ENCODE measurements around the gene TBC1D22A.

DNA sequence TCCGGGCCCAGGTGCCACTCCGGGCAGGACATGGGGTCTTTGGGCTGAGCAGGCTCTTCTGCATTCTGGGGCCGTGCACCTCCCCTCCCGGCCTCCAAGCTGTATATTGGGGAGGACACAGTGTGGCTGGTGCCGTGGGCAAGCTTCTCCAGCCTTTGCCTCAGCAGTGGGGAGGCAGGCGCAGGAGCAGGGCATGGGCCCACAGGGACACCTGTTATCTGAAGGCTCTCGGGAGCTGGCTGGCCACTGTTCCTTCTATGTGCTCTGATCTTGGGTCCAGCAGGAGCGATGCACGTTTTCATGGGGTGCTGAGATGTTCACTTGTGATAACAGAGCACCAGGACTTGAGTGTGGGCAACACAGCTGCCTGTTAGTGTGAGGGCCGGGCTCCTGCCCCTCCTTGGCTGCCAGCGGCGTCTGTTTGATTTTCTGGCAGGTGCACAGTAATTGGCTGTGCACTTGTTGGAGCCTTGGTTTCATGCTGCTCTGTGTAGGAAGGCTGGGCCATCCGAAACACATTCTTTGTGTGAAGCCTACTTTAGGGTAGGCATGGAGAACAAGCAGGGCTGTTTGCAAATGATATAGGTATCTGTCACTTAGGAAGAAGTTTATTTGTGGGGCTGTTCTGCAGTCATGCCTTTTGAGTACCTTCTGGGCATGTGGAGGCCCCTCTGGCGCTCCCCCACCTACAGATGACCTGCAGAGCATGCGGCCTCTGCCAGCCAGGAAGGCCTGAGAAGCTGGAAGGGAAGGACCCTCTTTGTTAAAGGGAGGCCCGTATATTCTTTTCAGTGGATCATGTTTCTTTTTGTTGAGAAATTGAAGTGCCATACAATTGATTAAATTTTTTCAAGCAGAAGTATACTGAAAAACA, 201.5 kb downstream of the TBC1D22A start:
- TF ChIP-seq POLR2AphosphoS5 (IDR thresholded peaks at IDR 0.05; ENCODE audit: low read depth) (no peak), EZH2 (IDR thresholded peaks at IDR 0.05; ENCODE audit: low read depth, unreplicated experiment) (no peak), EZH2phosphoT487 (IDR thresholded peaks at IDR 0.05; ENCODE audit: unreplicated experiment) (no peak), JUNB (IDR thresholded peaks at IDR 0.05; ENCODE audit: unreplicated experiment) (no peak), STAT1 (IDR thresholded peaks at IDR 0.05; ENCODE audit: unreplicated experiment) (no peak), CREB1 (CRISPR knock-in tag; IDR thresholded peaks at IDR 0.05; ENCODE audit: low read depth) (no peak), NANOG (IDR thresholded peaks at IDR 0.05; ENCODE audit: borderline replicate concordance) (no peak), ZNF114 (CRISPR knock-in tag; IDR thresholded peaks at IDR 0.05) (no peak), ZNF331 (CRISPR knock-in tag; IDR thresholded peaks at IDR 0.05; ENCODE audit: low read depth) (no peak)
- TF ChIP-seq, protein P1, sequence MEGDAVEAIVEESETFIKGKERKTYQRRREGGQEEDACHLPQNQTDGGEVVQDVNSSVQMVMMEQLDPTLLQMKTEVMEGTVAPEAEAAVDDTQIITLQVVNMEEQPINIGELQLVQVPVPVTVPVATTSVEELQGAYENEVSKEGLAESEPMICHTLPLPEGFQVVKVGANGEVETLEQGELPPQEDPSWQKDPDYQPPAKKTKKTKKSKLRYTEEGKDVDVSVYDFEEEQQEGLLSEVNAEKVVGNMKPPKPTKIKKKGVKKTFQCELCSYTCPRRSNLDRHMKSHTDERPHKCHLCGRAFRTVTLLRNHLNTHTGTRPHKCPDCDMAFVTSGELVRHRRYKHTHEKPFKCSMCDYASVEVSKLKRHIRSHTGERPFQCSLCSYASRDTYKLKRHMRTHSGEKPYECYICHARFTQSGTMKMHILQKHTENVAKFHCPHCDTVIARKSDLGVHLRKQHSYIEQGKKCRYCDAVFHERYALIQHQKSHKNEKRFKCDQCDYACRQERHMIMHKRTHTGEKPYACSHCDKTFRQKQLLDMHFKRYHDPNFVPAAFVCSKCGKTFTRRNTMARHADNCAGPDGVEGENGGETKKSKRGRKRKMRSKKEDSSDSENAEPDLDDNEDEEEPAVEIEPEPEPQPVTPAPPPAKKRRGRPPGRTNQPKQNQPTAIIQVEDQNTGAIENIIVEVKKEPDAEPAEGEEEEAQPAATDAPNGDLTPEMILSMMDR (conservative IDR thresholded peaks at IDR 0.05; ENCODE audit: low read depth in 2 of 2) = no peak
- TF ChIP-seq, protein P2, sequence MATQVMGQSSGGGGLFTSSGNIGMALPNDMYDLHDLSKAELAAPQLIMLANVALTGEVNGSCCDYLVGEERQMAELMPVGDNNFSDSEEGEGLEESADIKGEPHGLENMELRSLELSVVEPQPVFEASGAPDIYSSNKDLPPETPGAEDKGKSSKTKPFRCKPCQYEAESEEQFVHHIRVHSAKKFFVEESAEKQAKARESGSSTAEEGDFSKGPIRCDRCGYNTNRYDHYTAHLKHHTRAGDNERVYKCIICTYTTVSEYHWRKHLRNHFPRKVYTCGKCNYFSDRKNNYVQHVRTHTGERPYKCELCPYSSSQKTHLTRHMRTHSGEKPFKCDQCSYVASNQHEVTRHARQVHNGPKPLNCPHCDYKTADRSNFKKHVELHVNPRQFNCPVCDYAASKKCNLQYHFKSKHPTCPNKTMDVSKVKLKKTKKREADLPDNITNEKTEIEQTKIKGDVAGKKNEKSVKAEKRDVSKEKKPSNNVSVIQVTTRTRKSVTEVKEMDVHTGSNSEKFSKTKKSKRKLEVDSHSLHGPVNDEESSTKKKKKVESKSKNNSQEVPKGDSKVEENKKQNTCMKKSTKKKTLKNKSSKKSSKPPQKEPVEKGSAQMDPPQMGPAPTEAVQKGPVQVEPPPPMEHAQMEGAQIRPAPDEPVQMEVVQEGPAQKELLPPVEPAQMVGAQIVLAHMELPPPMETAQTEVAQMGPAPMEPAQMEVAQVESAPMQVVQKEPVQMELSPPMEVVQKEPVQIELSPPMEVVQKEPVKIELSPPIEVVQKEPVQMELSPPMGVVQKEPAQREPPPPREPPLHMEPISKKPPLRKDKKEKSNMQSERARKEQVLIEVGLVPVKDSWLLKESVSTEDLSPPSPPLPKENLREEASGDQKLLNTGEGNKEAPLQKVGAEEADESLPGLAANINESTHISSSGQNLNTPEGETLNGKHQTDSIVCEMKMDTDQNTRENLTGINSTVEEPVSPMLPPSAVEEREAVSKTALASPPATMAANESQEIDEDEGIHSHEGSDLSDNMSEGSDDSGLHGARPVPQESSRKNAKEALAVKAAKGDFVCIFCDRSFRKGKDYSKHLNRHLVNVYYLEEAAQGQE (IDR thresholded peaks at IDR 0.05; ENCODE audit: unreplicated experiment) = no peak
- TF ChIP-seq, protein P3, sequence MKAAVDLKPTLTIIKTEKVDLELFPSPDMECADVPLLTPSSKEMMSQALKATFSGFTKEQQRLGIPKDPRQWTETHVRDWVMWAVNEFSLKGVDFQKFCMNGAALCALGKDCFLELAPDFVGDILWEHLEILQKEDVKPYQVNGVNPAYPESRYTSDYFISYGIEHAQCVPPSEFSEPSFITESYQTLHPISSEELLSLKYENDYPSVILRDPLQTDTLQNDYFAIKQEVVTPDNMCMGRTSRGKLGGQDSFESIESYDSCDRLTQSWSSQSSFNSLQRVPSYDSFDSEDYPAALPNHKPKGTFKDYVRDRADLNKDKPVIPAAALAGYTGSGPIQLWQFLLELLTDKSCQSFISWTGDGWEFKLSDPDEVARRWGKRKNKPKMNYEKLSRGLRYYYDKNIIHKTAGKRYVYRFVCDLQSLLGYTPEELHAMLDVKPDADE (IDR thresholded peaks at IDR 0.05) = no peak
- TF ChIP-seq, protein P4, sequence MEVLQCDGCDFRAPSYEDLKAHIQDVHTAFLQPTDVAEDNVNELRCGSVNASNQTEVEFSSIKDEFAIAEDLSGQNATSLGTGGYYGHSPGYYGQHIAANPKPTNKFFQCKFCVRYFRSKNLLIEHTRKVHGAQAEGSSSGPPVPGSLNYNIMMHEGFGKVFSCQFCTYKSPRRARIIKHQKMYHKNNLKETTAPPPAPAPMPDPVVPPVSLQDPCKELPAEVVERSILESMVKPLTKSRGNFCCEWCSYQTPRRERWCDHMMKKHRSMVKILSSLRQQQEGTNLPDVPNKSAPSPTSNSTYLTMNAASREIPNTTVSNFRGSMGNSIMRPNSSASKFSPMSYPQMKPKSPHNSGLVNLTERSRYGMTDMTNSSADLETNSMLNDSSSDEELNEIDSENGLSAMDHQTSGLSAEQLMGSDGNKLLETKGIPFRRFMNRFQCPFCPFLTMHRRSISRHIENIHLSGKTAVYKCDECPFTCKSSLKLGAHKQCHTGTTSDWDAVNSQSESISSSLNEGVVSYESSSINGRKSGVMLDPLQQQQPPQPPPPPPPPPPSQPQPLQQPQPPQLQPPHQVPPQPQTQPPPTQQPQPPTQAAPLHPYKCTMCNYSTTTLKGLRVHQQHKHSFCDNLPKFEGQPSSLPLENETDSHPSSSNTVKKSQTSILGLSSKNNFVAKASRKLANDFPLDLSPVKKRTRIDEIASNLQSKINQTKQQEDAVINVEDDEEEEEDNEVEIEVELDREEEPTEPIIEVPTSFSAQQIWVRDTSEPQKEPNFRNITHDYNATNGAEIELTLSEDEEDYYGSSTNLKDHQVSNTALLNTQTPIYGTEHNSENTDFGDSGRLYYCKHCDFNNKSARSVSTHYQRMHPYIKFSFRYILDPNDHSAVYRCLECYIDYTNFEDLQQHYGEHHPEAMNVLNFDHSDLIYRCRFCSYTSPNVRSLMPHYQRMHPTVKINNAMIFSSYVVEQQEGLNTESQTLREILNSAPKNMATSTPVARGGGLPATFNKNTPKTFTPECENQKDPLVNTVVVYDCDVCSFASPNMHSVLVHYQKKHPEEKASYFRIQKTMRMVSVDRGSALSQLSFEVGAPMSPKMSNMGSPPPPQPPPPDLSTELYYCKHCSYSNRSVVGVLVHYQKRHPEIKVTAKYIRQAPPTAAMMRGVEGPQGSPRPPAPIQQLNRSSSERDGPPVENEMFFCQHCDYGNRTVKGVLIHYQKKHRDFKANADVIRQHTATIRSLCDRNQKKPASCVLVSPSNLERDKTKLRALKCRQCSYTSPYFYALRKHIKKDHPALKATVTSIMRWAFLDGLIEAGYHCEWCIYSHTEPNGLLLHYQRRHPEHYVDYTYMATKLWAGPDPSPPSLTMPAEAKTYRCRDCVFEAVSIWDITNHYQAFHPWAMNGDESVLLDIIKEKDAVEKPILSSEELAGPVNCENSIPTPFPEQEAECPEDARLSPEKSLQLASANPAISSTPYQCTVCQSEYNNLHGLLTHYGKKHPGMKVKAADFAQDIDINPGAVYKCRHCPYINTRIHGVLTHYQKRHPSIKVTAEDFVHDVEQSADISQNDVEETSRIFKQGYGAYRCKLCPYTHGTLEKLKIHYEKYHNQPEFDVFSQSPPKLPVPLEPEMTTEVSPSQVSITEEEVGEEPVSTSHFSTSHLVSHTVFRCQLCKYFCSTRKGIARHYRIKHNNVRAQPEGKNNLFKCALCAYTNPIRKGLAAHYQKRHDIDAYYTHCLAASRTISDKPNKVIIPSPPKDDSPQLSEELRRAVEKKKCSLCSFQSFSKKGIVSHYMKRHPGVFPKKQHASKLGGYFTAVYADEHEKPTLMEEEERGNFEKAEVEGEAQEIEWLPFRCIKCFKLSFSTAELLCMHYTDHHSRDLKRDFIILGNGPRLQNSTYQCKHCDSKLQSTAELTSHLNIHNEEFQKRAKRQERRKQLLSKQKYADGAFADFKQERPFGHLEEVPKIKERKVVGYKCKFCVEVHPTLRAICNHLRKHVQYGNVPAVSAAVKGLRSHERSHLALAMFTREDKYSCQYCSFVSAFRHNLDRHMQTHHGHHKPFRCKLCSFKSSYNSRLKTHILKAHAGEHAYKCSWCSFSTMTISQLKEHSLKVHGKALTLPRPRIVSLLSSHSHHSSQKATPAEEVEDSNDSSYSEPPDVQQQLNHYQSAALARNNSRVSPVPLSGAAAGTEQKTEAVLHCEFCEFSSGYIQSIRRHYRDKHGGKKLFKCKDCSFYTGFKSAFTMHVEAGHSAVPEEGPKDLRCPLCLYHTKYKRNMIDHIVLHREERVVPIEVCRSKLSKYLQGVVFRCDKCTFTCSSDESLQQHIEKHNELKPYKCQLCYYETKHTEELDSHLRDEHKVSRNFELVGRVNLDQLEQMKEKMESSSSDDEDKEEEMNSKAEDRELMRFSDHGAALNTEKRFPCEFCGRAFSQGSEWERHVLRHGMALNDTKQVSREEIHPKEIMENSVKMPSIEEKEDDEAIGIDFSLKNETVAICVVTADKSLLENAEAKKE (CRISPR knock-in tag; IDR thresholded peaks at IDR 0.05) = no peak
